Psoas muscle (tissue), 8 donors: ENCODE results near the gene CD47. TPM values are rescaled to one million over a fixed set of nuclear protein-coding genes. Genes with fewer than 3 reads are reported as not detected.

ENCODE experiments used
- ATAC-seq, 4 donors: fragments of 200-7000 bp; cut with Tn5 transposase; one replicate each; pipeline ENCODE4 v1.9.1; 2020; ENCODE audit warnings: moderate library complexity in 3 of 4, mild to moderate bottlenecking in 2 of 4
- DNase-seq, 2 donors: peaks; one replicate each; pipeline ENCODE4 v3.0.0-alpha.2; 2020
- H3K27ac ChIP-seq: fragments of 200-600 bp; one replicate; pipeline ENCODE4 v1.8.0; 2022
- H3K27me3 ChIP-seq, 3 donors: fragments of 200-600 bp in 1 of 3; one replicate each; pipeline versions ENCODE4 v1.6.1 to v1.8.0; 2013 to 2022; ENCODE audit warnings: low read length in 2 of 3, mild to moderate bottlenecking in 2 of 3, moderate library complexity in 1 of 3; ENCODE audit not compliant: insufficient read depth in 3 of 3
- H3K36me3 ChIP-seq, 2 donors: fragments of 200-600 bp in 1 of 2; one replicate each; pipeline versions ENCODE4 v1.6.1 to v1.8.0; 2013 to 2022; ENCODE audit warnings: low read depth in 1 of 2, mild to moderate bottlenecking in 1 of 2, moderate library complexity in 1 of 2; ENCODE audit not compliant: insufficient read depth in 1 of 2
- H3K4me1 ChIP-seq: fragments of 200-600 bp; one replicate; pipeline ENCODE4 v1.8.0; 2022
- H3K4me3 ChIP-seq: fragments of 200-600 bp; one replicate; pipeline ENCODE4 v1.8.0; 2022; ENCODE audit warnings: mild to moderate bottlenecking
- H3K9me3 ChIP-seq: fragments of 200-600 bp; one replicate; pipeline ENCODE4 v1.8.0; 2022
- WGBS, 3 donors: extraction: QIAGEN DNeasy Blood & Tissue Kit; methylation state at CpG; one replicate each; pipeline versions ENCODE4 v1.1.6 to v1.1.7; 2013; 5-methylcytosine and 5-hydroxymethylcytosine counted together
- intact Hi-C, 2 donors: fragments of 100-400 bp; cut with DNase I; formaldehyde crosslinking; loops; one replicate each; pipeline versions ENCODE4 v1.11.0 to v1.14.2; 2022
- polyA plus RNA-seq, 3 donors: library from polyadenylated mRNA; stranded (reverse); fragments of 200-250 nt; gene quantifications; one replicate each; pipeline ENCODE4 v1.2.3, GENCODE V29; 2013
- total RNA-seq, 4 donors: library from RNA; stranded (reverse); fragmentation: NEBNext Ultra II Directional in 2 of 4; extraction: Animal tissue kit (Norgen Biotek cat#: 25700) in 2 of 4; gene quantifications; one replicate each; pipeline versions ENCODE4 v1.2.1 to v1.2.4, GENCODE V29; 2021 to 2023
- TF ChIP-seq, protein P1 (sequence below): fragments of 200-600 bp; IDR thresholded peaks from one replicate; pipeline ENCODE4 v1.8.0; 2022; ENCODE audit warnings: antibody characterized with exemption
- donor health status: healthy with polysubstance abuse.
- donor health status: DM: no; HTN: no; CAD: no; lungs with moderate emphysema.
- donor health status: Bipolar disorder and iron deficiency.
- donor health status: healthy.
- donor health status: DM: yes; HTN: yes; CAD: no.
- donor health status: DM: no; HTN: no; CAD: no.
- donor health status: DM: no; HTN: no; CAD: no.
- donor health status: DM: yes; HTN: yes; CAD: no.

CD47 gene
- total and polyA plus RNA-seq, 7 donors, result 12.2 to 53.1 (median 16.6) TPM

DNA sequence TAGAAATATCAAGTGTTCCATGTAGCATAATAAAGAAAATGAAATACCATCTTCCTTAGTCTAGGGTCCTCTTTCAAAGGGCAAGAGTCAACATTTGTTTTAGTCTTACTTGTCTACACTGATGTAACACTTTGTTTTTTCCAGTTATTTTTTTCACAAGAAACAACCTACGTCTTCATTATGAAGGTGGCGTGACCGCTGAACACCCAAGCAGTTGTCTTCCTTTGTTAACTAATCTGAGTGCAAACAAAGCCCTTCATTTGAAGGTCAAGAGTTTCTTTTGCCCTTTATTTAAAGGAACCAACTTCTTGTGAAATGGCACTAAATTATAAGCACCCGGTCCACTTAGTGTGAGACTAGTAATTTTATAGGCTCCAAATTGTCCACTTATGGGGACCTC lies 73.2 kb downstream of the CD47 start:
- intact Hi-C loops, result no loop called here
- Histone ChIP-seq H3K27ac (no peak overlapping the region), H3K4me1 (no peaks in the 10 kb centered on the region), H3K4me3 (no peak overlapping the region), H3K36me3 (no peaks in the 10 kb centered on the region), H3K9me3 (no peaks in the 10 kb centered on the region), H3K27me3 (peaks cover 0 to 1% (median 0%) of the 10 kb centered on the region in 3 donors)
- ATAC-seq (no peak), DNase-seq (no peak)
- 81 to 88% (median 88%) methylated on average over 4 of the region's 4 CpGs for WGBS, 3 donors
- TF ChIP-seq, protein P1, sequence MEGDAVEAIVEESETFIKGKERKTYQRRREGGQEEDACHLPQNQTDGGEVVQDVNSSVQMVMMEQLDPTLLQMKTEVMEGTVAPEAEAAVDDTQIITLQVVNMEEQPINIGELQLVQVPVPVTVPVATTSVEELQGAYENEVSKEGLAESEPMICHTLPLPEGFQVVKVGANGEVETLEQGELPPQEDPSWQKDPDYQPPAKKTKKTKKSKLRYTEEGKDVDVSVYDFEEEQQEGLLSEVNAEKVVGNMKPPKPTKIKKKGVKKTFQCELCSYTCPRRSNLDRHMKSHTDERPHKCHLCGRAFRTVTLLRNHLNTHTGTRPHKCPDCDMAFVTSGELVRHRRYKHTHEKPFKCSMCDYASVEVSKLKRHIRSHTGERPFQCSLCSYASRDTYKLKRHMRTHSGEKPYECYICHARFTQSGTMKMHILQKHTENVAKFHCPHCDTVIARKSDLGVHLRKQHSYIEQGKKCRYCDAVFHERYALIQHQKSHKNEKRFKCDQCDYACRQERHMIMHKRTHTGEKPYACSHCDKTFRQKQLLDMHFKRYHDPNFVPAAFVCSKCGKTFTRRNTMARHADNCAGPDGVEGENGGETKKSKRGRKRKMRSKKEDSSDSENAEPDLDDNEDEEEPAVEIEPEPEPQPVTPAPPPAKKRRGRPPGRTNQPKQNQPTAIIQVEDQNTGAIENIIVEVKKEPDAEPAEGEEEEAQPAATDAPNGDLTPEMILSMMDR, result no peak

- 96 to 98% (median 98%) methylated on average over 2 of the region's 2 CpGs for WGBS, 3 donors
- intact Hi-C loops, result no loop called here
Observed at GRCh38 chr3:108014943-108015342, 75.9 kb downstream of the CD47 start.

GRCh38 chr3:108013141-108014055 lies 77.4 kb downstream of the CD47 start:
- intact Hi-C loops, result no loop called here
- DNase-seq, result no peak
- no peak for ATAC-seq
- H3K27me3 ChIP-seq, result peaks cover 0 to 1% (median 0%) of the 10 kb centered on the region in 3 donors
- H3K4me1 ChIP-seq, result no peaks in the 10 kb centered on the region
- H3K36me3 ChIP-seq, result no peaks in the 10 kb centered on the region
- no peak overlapping the region for H3K4me3 ChIP-seq
- H3K27ac ChIP-seq, result no peak overlapping the region
- TF ChIP-seq, protein P1, result no peak
- 75 to 89% (median 80%) methylated on average over 8 of the region's 8 CpGs for WGBS, 3 donors
- H3K9me3 ChIP-seq, result no peaks in the 10 kb centered on the region

More at GRCh38 chr3:108014943-108015342, 75.9 kb downstream of the CD47 start:
- ATAC-seq (no peak), DNase-seq (no peak)
- Histone ChIP-seq H3K36me3 (no peaks in the 10 kb centered on the region), H3K4me3 (no peak overlapping the region), H3K27ac (no peak overlapping the region), H3K9me3 (no peaks in the 10 kb centered on the region), H3K4me1 (no peaks in the 10 kb centered on the region), H3K27me3 (peaks cover 0 to 1% (median 0%) of the 10 kb centered on the region in 3 donors)
- TF ChIP-seq, protein P1, result no peak

DNA sequence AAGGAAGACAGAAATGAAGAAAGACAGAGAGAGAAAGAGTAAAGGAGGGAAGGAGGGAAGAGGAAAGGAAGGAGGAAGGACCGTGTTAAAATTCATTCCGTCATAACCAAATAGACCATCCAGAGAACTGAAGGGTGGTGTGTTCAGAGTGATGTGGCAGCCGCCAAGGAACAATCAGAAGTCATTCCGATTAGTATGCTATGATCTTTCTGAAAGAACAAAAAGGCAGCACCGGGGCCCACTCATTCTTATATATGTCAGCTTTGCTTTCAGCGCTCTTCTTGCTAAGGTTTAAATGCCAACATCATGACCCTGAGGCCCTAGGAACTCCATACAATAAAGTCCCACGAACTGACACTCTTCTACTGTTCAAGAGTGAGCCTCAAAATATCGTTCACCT lies 78.5 kb downstream of the CD47 start:
- Histone ChIP-seq H3K36me3 (no peaks in the 10 kb centered on the region), H3K9me3 (no peaks in the 10 kb centered on the region), H3K4me1 (no peaks in the 10 kb centered on the region), H3K27me3 (peaks cover 0 to 1% (median 0%) of the 10 kb centered on the region in 3 donors), H3K4me3 (no peak overlapping the region), H3K27ac (no peak overlapping the region)
- no peak for DNase-seq
- intact Hi-C loops, result no loop called here
- WGBS, 3 donors, result 93 to 94% (median 94%) methylated on average over 8 of the region's 8 CpGs
- no peak for ATAC-seq
- TF ChIP-seq, protein P1, result no peak
